ENCODE data around the gene PDGFC. TPM values are rescaled to one million over a fixed set of nuclear protein-coding genes. Genes with fewer than 3 reads are reported as not detected.

PDGFC gene
- total RNA-seq, 1 experiment from 2014 or later = 33.1 TPM

GRCh38 chr4:156794863-156795262 is 176.7 kb downstream of the PDGFC start:
- no peak overlapping the region for H3K27ac ChIP-seq
- TF ChIP-seq EZH2 (IDR thresholded peaks at IDR 0.05; ENCODE audit: low read depth) (no peak), CTCF (conservative IDR thresholded peaks at IDR 0.05) (no peak)
- H2AFZ ChIP-seq = no peak overlapping the region
- H3K27me3 ChIP-seq (ENCODE audit: insufficient read depth, low read depth) = no peaks in the 10 kb centered on the region
- H3K36me3 ChIP-seq (ENCODE audit: low read depth) = no peaks in the 10 kb centered on the region
- no peaks in the 10 kb centered on the region for H3K79me2 ChIP-seq (ENCODE audit: low read depth)
- intact Hi-C loops (cut with micrococcal nuclease; ENCODE audit: unreplicated experiment) = no loop called here
- H4K20me1 ChIP-seq (ENCODE audit: insufficient read depth) = no peaks in the 10 kb centered on the region
- no peaks in the 10 kb centered on the region for H3F3A ChIP-seq (ENCODE audit: insufficient read depth, low read depth)
- no peak overlapping the region for H3K4me2 ChIP-seq
- no TSS peak for BruUV-seq (replicated peaks)
- POLR2A ChIA-PET (ENCODE audit: unreplicated experiment) = no interaction called here
- H3K4me3 ChIP-seq = no peak overlapping the region
- H3K9me3 ChIP-seq (ENCODE audit: insufficient read depth, low read depth) = no peaks in the 10 kb centered on the region
- no peaks in the 10 kb centered on the region; the same call in 1 of the 2 replicates for H3K9me2 ChIP-seq (ENCODE audit: insufficient read depth)
- peaks cover 11% of the 10 kb centered on the region for H3K4me1 ChIP-seq (replicated peaks; ENCODE audit: insufficient read depth)
- CTCF ChIA-PET = no interaction called here
- no peak for DNase-seq

- H3K4me2 ChIP-seq = no peak overlapping the region
- no peak for DNase-seq
- intact Hi-C loops (cut with micrococcal nuclease; ENCODE audit: unreplicated experiment) = no loop called here
- no peak overlapping the region for H3K27ac ChIP-seq
- no peaks in the 10 kb centered on the region for H3K9me3 ChIP-seq (ENCODE audit: insufficient read depth, low read depth)
- ChIA-PET CTCF (no interaction called here), POLR2A (ENCODE audit: unreplicated experiment) (no interaction called here)
- no TSS peak for BruUV-seq (replicated peaks)
- H3F3A ChIP-seq (ENCODE audit: insufficient read depth, low read depth) = no peaks in the 10 kb centered on the region
- TF ChIP-seq EZH2 (IDR thresholded peaks at IDR 0.05; ENCODE audit: low read depth) (no peak), CTCF (conservative IDR thresholded peaks at IDR 0.05) (no peak)
- H3K4me1 ChIP-seq (replicated peaks; ENCODE audit: insufficient read depth) = no peaks in the 10 kb centered on the region; the same call in 1 of the 2 replicates
- H3K9me2 ChIP-seq (ENCODE audit: insufficient read depth) = no peaks in the 10 kb centered on the region
- no peaks in the 10 kb centered on the region for H3K36me3 ChIP-seq (ENCODE audit: low read depth)
- no peaks in the 10 kb centered on the region for H3K27me3 ChIP-seq (ENCODE audit: insufficient read depth, low read depth)
- no peaks in the 10 kb centered on the region for H4K20me1 ChIP-seq (ENCODE audit: insufficient read depth)
- no peak overlapping the region for H3K4me3 ChIP-seq
- H3K79me2 ChIP-seq (ENCODE audit: low read depth) = no peaks in the 10 kb centered on the region
- H2AFZ ChIP-seq = no peak overlapping the region
Measured at GRCh38 chr4:156792462-156793085, 179.0 kb downstream of the PDGFC start.

GRCh38 chr4:156790866-156791265 is 180.7 kb downstream of the PDGFC start:
- Histone ChIP-seq H3K27ac (no peak overlapping the region), H3K27me3 (ENCODE audit: insufficient read depth, low read depth) (no peaks in the 10 kb centered on the region), H3F3A (ENCODE audit: insufficient read depth, low read depth) (no peaks in the 10 kb centered on the region), H3K4me2 (no peak overlapping the region), H3K36me3 (ENCODE audit: low read depth) (no peaks in the 10 kb centered on the region), H2AFZ (no peak overlapping the region), H3K4me1 (replicated peaks; ENCODE audit: insufficient read depth) (no peaks in the 10 kb centered on the region; the same call in 1 of the 2 replicates), H3K9me2 (ENCODE audit: insufficient read depth) (no peaks in the 10 kb centered on the region), H3K9me3 (ENCODE audit: insufficient read depth, low read depth) (no peaks in the 10 kb centered on the region), H3K4me3 (no peak overlapping the region), H4K20me1 (ENCODE audit: insufficient read depth) (no peaks in the 10 kb centered on the region), H3K79me2 (ENCODE audit: low read depth) (no peaks in the 10 kb centered on the region)
- BruUV-seq (replicated peaks) = no TSS peak
- POLR2A ChIA-PET (ENCODE audit: unreplicated experiment) = interaction anchor here (0.6 kb wide), 1 partner anchor 9 kb away, joined by 3 read pairs; no protein-coding TSS in a partner anchor
- intact Hi-C loops (cut with micrococcal nuclease; ENCODE audit: unreplicated experiment) = no loop called here
- CTCF ChIA-PET = no interaction called here
- DNase-seq = no peak
- TF ChIP-seq EZH2 (IDR thresholded peaks at IDR 0.05; ENCODE audit: low read depth) (no peak), CTCF (conservative IDR thresholded peaks at IDR 0.05) (no peak)

All from PC-9 (cell line).